ENCODE measurements around the gene SDC3. TPM values are rescaled to one million over a fixed set of nuclear protein-coding genes. Genes with fewer than 3 reads are reported as not detected.
"Not testable (repeated sequence)": the region's sequence is repeated elsewhere in the genome, so short reads cannot be mapped to it uniquely, and the experiment has no call there.

Gene SDC3
- total RNA-seq, 4 donors from 2014 or later, result 7.7 to 16.7 (median 15.1) TPM

GRCh38 chr1:30950700-30951099, 42.1 kb upstream of the SDC3 start:
- Histone ChIP-seq H3K9me3 (no peaks in the 10 kb centered on the region), H3K4me1 (no peaks in the 10 kb centered on the region), H3K4me3 (no peak overlapping the region), H3K27me3 (no peaks in the 10 kb centered on the region), H3K27ac (no peak overlapping the region), H3K36me3 (peaks cover 89% of the 10 kb centered on the region)
- TF ChIP-seq POLR2AphosphoS5 (IDR thresholded peaks at IDR 0.05) (no peak), CTCF (IDR thresholded peaks at IDR 0.05) (no peak), EP300 (IDR thresholded peaks at IDR 0.05) (no peak)
- 94% methylated on average over 5 of the region's 5 CpGs for WGBS
- DNase-seq (ENCODE audit: low spot score in 2 of 2), result no peak

- H3K4me1 ChIP-seq, result no peaks in the 10 kb centered on the region
- no peak overlapping the region for H3K27ac ChIP-seq
- H3K27me3 ChIP-seq, result no peaks in the 10 kb centered on the region
- TF ChIP-seq POLR2A (IDR thresholded peaks at IDR 0.05), result no peak
- no peak for TF ChIP-seq EP300 (IDR thresholded peaks at IDR 0.05)
- TF ChIP-seq POLR2AphosphoS5 (IDR thresholded peaks at IDR 0.05), result no peak
- no peak for TF ChIP-seq CTCF (IDR thresholded peaks at IDR 0.05)
- H3K9me3 ChIP-seq, result no peaks in the 10 kb centered on the region
- WGBS, result 83% methylated on average over 5 of the region's 5 CpGs
- peaks cover 90% of the 10 kb centered on the region for H3K36me3 ChIP-seq
- no peak for DNase-seq (ENCODE audit: low spot score in 2 of 2)
- H3K4me3 ChIP-seq, result no peak overlapping the region
These were observed 41.5 kb upstream of the SDC3 start for GRCh38 chr1:30950053-30950452.

- WGBS, result 100% methylated on average over 1 of the region's 1 CpG
- H3K36me3 ChIP-seq, result peaks cover 93% of the 10 kb centered on the region
- not testable (repeated sequence) for H3K4me3 ChIP-seq; H3K27ac ChIP-seq; H3K9me3 ChIP-seq; DNase-seq (ENCODE audit: low spot score in 2 of 2); H3K27me3 ChIP-seq; H3K4me1 ChIP-seq
These were observed 40.9 kb upstream of the SDC3 start for GRCh38 chr1:30949487-30949838.

GRCh38 chr1:30948813-30949486, 40.4 kb upstream of the SDC3 start:
- H3K36me3 ChIP-seq, result peaks cover 93% of the 10 kb centered on the region
- H3K4me1 ChIP-seq; H3K9me3 ChIP-seq; DNase-seq (ENCODE audit: low spot score in 2 of 2); H3K27me3 ChIP-seq; H3K27ac ChIP-seq; H3K4me3 ChIP-seq: not testable (repeated sequence)
- 70% methylated on average over 2 of the region's 5 CpGs for WGBS

- peaks cover 92% of the 10 kb centered on the region for H3K36me3 ChIP-seq
- no peaks in the 10 kb centered on the region for H3K4me1 ChIP-seq
- H3K27ac ChIP-seq, result no peak overlapping the region
- no peaks in the 10 kb centered on the region for H3K9me3 ChIP-seq
- no peak for TF ChIP-seq CTCF (IDR thresholded peaks at IDR 0.05)
- TF ChIP-seq EP300 (IDR thresholded peaks at IDR 0.05), result no peak
- TF ChIP-seq POLR2A (IDR thresholded peaks at IDR 0.05), result no peak
- no peak for TF ChIP-seq POLR2AphosphoS5 (IDR thresholded peaks at IDR 0.05)
- H3K27me3 ChIP-seq, result no peaks in the 10 kb centered on the region
- no peak overlapping the region for H3K4me3 ChIP-seq
- DNase-seq (ENCODE audit: low spot score in 2 of 2), result no peak
- 91% methylated on average over 3 of the region's 3 CpGs for WGBS
These were observed 39.7 kb upstream of the SDC3 start for GRCh38 chr1:30948278-30948677.

GRCh38 chr1:30947212-30947611, 38.7 kb upstream of the SDC3 start:
- no peaks in the 10 kb centered on the region for H3K4me1 ChIP-seq
- H3K27me3 ChIP-seq, result no peaks in the 10 kb centered on the region
- no peak overlapping the region for H3K27ac ChIP-seq
- TF ChIP-seq POLR2A (IDR thresholded peaks at IDR 0.05) (no peak), POLR2AphosphoS5 (IDR thresholded peaks at IDR 0.05) (no peak), CTCF (IDR thresholded peaks at IDR 0.05) (no peak)
- peaks cover 88% of the 10 kb centered on the region for H3K36me3 ChIP-seq
- H3K4me3 ChIP-seq, result no peak overlapping the region
- H3K9me3 ChIP-seq, result no peaks in the 10 kb centered on the region
- no peak for DNase-seq (ENCODE audit: low spot score in 2 of 2)
